HG03439 (cell line): ENCODE measurements around the gene TIGD2.

Source experiments
- ATAC-seq: cut with Tn5 transposase; IDR thresholded peaks from one replicate; pipeline ENCODE4 v1.9.1; 2021; ENCODE audit warnings: mild to moderate bottlenecking, moderate library complexity; ENCODE audit not compliant: unreplicated experiment

TIGD2 gene

DNA sequence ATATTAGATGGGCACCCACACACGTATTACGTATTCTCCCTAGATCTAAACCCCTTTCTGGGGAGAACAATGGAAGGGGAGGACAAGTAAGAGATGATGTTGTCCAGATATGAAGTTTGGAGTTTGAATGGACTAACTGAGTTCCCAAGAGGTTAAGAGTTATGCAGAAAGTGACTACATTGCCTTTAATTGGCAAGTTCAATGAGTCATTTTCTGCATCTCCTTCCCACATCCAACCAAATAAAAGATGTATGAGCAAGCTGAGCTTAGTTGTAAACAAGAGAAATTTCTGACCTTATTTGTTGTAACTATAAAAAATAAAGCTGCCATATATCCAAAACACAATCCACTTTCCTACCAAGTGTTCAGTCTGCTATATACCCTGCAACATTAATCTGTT, 50.5 kb downstream of the TIGD2 start:
- ATAC-seq, result no peak

DNA sequence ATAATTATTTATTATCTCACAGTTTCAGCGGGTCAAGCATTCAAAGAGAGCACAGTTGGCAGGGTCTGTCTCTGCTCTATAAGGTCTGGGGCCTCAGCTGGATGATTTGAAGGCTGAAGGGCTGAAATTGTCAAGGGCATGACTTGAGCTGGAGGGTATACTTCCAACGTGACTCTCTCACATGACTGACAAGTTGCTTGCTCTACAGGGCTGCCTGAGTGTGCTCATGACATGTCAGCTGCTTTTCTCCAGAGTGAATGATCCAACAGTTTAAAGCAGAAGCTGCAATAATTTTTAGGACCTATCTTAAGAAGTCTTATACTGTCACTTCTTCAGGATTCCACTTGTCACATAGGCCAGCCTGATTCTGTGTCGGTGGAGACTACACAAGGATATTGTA, 51.2 kb downstream of the TIGD2 start:
- ATAC-seq, result no peak

DNA sequence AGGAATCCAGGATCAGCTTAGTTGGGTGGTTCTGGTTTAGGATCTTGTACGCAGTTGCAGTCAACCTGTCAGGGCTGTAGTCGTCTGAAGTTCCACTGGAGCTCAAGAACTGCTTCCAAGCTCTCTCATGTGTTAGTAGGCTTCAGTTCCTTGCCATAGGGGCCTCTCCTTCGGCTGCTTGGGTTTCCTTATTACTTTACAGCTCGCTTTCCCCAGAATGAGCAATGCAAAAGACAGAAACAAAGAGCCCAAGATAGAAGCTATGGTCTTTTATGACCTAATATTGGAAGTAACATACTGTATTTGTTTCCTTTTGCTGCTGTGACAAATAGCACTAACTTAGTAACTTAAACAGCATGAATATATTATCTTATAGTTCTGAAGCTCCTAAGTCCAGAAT, 51.7 kb downstream of the TIGD2 start:
- no peak for ATAC-seq

DNA sequence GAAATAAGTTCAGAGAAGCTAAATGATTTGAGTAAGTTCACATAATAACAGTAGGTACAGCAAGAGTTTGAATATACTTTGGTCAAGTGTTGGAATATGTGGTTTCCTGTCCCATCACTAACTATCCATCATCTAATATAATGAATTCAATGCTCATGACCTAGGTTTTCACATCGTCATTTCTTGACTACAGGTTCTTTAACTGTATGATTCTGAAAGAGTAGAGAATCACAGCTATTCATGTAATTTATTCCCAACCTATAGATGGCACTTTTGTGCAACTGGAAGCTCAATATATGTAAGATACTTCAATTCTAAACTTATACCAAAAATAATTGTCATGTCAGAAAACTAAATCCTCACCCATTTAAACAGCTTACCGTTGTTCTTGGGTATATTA, 53.1 kb downstream of the TIGD2 start:
- no peak for ATAC-seq
